NCI-H1694 treated with DMSO at 0.1 percent for 48 hours (cell line): ENCODE measurements around the gene RAB3A.
"Not testable (repeated sequence)": the region's sequence is repeated elsewhere in the genome, so short reads cannot be mapped to it uniquely, and the experiment has no call there.

Source experiments
- DNase-seq: peaks from one replicate; lab custom pipeline; 2025; lab: John Stamatoyannopoulos, UW

RAB3A gene

GRCh38 chr19:18167975-18168645 lies 35.7 kb downstream of the RAB3A start:
- DNase-seq, result peak; percentile 35

GRCh38 chr19:18167011-18167410 lies 36.8 kb downstream of the RAB3A start:
- no peak for DNase-seq

- DNase-seq, result no peak
These were observed 37.9 kb downstream of the RAB3A start for GRCh38 chr19:18165794-18166544.

- no peak for DNase-seq
These were observed 39.8 kb downstream of the RAB3A start for GRCh38 chr19:18164072-18164471.

- DNase-seq, result no peak
These were observed 42.2 kb downstream of the RAB3A start for GRCh38 chr19:18161636-18162002.

- peak; percentile 51 for DNase-seq
These were observed 42.7 kb downstream of the RAB3A start for GRCh38 chr19:18160971-18161635.

GRCh38 chr19:18160493-18160970 lies 43.3 kb downstream of the RAB3A start:
- no peak for DNase-seq

- no peak for DNase-seq
These were observed 44.0 kb downstream of the RAB3A start for GRCh38 chr19:18159810-18160209.

GRCh38 chr19:18159059-18159616 lies 44.7 kb downstream of the RAB3A start:
- DNase-seq, result not testable (repeated sequence)

GRCh38 chr19:18158467-18158866 lies 45.4 kb downstream of the RAB3A start:
- no peak for DNase-seq

GRCh38 chr19:18157465-18158063 lies 46.3 kb downstream of the RAB3A start:
- DNase-seq, result peak; percentile 92

GRCh38 chr19:18156841-18157464 lies 46.9 kb downstream of the RAB3A start:
- peak; percentile 86 for DNase-seq

GRCh38 chr19:18156268-18156667 lies 47.6 kb downstream of the RAB3A start:
- no peak for DNase-seq

GRCh38 chr19:18155095-18156087 lies 48.5 kb downstream of the RAB3A start:
- DNase-seq, result no peak

- DNase-seq, result no peak
These were observed 50.2 kb downstream of the RAB3A start for GRCh38 chr19:18153556-18154134.

- DNase-seq, result peak; percentile 98
These were observed 50.9 kb downstream of the RAB3A start, which contains the start of gene PIK3R2 for GRCh38 chr19:18152817-18153555. TSS of gene PIK3R2 (plus strand) at chr19:18153163. CDS start at chr19:18155880, 2,717 bp downstream.

GRCh38 chr19:18152442-18152816 lies 51.4 kb downstream of the RAB3A start:
- peak; percentile 95 for DNase-seq

GRCh38 chr19:18150776-18151624 lies 52.8 kb downstream of the RAB3A start:
- no peak for DNase-seq
